ENCODE measurements around the gene SLC35A3.
"Not testable (repeated sequence)": the region's sequence is repeated elsewhere in the genome, so short reads cannot be mapped to it uniquely, and the experiment has no call there.

The SLC35A3 gene

GRCh38 chr1:100028765-100029164 lies 59.0 kb downstream of the SLC35A3 start:
- no peak for DNase-seq (ENCODE audit: low read depth in 2 of 3, low spot score in 2 of 3)

DNA sequence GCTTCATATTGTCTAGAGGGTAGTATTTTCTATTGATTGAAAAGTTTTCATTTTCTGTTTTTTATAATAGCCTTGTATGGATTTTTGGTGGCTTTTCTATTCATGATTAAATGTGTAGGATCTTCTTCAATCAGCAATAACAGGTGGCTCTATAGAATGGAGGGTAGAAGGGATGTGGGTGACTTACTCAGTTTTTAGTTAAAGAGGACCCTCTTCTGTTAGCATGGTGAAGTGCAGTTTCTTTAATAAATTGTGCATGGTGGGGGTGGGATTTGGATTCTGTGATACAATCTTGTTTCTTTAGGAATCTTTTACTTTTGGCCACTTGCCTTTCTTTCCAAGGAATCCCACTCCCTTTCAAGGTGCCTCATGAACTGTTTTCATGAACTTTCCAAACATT lies 64.7 kb downstream of the SLC35A3 start:
- DNase-seq (ENCODE audit: low read depth in 2 of 3, low spot score in 2 of 3) = no peak

GRCh38 chr1:100035214-100035613 lies 65.4 kb downstream of the SLC35A3 start:
- DNase-seq (ENCODE audit: low read depth in 2 of 3, low spot score in 2 of 3) = no peak

DNA sequence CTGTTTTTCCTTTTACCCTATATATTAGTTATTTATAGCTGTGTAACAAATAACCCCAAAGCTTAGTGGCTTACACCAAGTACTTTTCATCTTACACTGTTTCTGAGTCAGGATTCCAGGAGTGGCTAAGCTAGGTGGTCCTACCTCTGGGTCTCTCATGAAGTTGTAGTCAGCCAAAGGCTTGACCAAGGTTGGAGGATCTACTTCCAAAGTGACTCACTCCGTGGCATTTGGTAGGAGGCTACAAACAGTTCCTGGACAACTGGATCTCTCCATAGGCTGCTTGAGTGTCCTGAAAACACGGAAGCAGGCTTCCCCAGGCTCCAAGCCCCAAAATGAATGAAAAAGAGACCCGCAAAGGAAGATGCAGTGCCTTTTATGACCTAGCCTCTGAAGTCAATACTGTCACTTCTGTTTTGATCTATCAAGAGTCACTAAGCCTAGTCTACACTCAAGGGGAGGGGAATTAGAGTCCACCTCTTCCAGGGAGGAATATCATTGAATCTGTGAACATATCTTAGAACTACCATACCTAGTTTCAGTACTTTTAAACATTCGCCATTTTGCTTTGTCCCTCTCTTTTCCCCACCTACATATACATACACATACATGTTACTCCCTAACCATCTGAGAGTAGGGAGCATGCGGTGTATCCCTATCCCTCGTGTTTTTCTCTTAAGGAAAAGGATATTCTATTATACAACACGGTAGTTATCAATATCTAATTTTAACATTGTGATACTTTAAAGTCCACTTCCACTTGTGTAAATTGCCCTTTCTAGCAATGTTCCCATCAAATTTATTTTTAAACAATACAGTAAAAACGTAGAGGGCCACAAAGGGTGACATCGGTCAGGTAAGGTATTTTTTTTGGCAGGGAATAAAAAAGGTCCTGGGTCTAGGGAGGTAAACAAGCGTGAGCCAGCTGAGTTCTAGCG lies 67.2 kb downstream of the SLC35A3 start:
- no peak for DNase-seq (ENCODE audit: low read depth in 2 of 3, low spot score in 2 of 3)

DNA sequence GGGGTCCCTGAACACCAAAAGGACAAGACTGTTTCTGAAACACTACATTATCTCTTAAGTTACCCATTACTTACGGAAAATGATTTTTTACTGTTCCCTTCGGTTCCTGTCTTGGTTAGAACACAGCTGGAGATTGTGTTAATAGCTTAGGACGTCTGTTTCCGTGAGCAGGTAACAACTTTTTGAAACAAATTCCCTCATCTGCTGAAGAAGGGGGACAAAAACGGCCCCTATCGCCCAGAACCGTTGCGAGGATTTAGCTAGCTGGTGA lies 67.8 kb downstream of the SLC35A3 start:
- DNase-seq (ENCODE audit: low read depth in 2 of 3, low spot score in 2 of 3) = no peak

DNA sequence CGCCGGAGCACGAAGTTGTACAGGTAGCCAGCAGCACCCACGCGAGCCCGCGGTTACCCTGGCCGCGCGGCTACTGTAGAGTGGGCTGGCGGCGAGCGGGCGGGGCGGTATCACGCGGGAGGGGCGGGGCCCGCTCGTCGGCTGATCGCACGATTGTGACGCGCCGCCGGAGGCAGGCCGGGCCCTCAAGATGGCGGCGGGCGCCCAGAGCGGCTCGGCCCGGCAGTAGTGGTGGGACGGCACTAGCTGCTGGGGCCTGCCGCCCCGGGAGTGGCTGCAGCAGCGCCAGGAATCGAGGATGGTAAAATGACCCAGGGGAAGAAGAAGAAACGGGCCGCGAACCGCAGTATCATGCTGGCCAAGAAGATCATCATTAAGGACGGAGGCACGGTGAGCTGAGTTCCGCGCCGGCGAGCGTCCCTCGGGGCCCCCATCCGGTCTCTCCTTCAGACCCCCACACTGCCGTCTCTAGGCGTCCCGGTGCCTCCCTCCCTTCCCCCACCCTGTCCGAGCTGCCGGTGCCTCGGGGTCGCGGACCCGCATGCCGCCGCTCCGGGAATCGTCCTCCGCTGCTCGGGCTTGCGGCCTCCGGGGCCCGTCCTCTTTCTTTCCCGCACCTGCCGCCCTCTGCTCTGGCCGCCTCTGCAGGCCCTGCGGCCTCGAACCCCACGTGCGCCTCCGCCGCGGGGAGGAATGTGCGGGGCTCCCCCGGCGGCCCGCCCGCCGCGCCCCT lies 68.3 kb downstream of the SLC35A3 start:
- peak; percentile 81 to 84 (median 82) for DNase-seq (ENCODE audit: low read depth in 2 of 3, low spot score in 2 of 3)

DNA sequence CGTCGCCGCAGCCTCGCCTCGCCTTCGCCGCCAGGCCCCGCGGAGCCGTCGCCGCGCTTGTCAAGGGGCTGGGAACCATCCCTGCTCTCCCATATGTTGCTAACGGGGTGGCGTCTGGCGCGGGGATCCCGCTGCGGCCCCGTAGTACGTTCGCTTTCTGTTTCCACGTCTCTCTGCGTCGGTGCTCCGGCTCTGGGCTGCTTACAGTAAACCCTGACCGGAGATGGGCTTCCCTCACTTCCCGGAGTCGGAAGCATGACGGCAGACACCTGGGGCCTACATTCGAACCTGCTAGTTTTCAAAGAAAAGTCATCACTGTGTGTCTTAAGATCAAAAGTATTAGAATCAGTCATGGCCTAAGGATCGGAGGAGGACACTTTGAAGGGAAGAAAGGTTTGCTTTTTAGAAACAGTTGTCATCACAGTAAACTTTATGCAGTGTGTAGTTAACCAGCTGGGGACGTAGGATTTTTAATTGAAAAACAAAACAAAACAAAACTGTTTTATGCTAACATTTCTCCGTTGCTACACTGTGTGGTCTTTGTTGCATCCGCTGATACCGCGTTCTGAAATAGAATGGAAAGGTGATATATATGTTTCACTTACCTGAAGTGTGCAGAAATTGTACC lies 69.0 kb downstream of the SLC35A3 start:
- DNase-seq (ENCODE audit: low read depth in 2 of 3, low spot score in 2 of 3) = peak; percentile 46 to 68 (median 49)

DNA sequence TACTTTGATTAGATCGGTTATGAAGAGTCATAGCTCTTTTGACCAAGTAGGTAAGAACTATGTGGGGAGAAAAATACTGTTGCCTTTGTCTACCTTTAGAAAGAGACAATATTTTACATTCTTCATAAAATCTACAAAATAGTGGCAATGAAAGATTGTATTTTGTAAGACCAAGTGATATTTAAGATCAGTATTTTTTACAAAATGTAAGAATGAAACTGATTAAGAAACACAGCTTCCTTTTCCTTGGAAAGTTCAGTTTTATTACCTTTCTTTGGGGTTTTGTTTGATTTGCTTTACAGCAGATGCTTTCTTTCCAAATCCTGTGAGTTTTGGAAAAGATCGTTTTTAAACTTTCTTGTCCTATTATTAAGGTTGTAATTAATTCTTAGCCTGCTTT lies 69.8 kb downstream of the SLC35A3 start:
- DNase-seq (ENCODE audit: low read depth in 2 of 3, low spot score in 2 of 3) = no peak

DNA sequence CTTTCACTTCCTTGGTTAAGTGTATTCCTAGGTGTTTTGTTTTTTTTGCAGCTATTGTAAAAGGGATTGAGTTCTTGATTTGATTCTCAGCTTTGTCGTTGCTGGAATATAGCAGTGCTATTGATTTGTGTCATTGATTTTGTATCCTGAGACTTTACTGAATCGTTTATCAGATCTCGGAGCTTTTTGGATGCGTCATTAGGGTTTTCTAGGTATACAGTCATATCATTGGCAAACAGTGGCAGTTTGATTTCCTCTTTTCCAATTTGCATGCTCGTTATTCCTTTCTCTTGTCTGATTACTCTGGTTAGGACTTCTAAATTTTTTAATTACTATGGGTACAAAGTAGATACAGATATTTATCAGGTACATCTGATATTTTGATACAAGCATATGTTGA lies 75.4 kb downstream of the SLC35A3 start:
- no peak for DNase-seq (ENCODE audit: low read depth in 2 of 3, low spot score in 2 of 3)

- not testable (repeated sequence) for DNase-seq (ENCODE audit: low read depth in 2 of 3, low spot score in 2 of 3)
Observed at GRCh38 chr1:100047235-100047708, 77.5 kb downstream of the SLC35A3 start.

GRCh38 chr1:100050139-100050538 lies 80.3 kb downstream of the SLC35A3 start:
- DNase-seq (ENCODE audit: low read depth in 2 of 3, low spot score in 2 of 3) = no peak

DNA sequence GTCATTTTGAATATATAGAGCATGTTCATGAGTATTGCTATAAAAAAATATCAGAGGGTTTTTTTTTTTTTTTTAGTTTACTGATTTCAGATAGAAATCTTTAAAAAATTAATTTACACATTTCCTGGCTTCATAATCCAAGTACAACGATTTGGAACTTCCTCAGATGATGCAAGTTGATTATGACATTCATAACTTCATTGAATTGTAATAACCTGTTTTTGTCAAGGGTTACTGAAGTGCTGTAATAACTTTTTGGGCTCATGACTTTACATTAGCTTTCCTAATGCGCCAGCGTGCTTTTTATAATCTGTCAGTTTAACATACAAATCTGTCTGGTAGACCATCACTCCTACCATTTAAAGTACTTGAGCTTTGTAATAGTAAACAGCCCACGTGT lies 81.6 kb downstream of the SLC35A3 start:
- DNase-seq (ENCODE audit: low read depth in 2 of 3, low spot score in 2 of 3) = no peak

DNA sequence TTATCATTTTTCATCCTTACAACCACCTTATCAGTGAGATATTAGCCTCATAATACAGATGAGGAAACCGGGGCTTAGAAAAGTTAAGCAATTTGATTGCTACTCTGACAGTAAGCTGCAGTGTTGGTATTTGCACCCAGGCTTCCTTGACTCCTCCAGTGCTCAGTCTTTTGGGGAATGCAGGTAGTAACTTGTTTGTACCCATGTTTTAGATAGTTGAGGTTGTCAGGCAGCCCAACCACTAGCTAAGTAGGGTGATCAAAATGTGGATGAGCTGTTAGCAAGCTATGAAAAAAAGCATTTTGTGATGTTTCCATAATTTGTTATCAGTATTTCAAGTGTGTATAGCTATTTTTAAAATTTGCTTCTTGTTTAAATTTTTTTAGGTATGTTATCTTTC lies 82.1 kb downstream of the SLC35A3 start:
- DNase-seq (ENCODE audit: low read depth in 2 of 3, low spot score in 2 of 3) = no peak

DNA sequence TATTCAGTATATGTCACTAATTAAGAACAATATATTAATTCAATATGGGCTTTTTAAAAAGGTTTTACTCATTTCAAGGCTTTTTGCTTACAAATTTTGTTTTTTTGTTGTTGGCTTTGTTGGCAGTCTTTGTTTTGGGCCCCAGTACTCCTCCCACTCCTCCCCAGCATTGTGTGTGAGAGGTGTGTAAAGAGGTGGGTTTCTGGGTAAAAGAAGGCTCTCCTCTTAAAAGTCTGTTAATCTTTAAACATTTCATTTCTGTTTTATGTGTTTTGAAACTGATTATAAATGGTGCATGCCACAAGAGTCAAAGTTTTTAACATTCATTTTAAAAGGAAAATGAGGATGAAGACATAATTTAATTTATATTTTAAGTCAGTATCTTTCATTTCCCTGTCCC lies 83.3 kb downstream of the SLC35A3 start:
- no peak for DNase-seq (ENCODE audit: low read depth in 2 of 3, low spot score in 2 of 3)

- DNase-seq (ENCODE audit: low read depth in 2 of 3, low spot score in 2 of 3) = no peak
Observed at GRCh38 chr1:100053727-100054126, 83.9 kb downstream of the SLC35A3 start.

DNA sequence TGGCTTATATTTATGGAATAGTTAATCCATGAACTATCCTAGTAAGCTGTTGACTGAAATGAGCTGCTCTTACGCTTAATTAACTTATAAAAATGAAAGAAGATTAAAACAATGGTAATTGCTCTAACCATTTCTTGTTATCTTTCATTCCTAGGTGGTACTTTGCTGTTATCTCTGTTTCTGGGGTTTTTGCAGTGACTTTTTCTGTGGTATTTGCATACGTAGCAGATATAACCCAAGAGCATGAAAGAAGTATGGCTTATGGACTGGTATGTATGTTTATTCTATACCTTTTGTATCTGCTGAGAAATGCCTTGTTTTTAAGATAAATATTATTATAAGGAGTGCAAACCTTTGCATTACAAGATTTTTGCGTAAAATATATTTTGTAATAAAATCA lies 91.9 kb downstream of the SLC35A3 start:
- no peak for DNase-seq (ENCODE audit: low read depth in 2 of 3, low spot score in 2 of 3)

GRCh38 chr1:100065183-100065968 lies 95.6 kb downstream of the SLC35A3 start:
- DNase-seq (ENCODE audit: low read depth in 2 of 3, low spot score in 2 of 3) = no peak

- DNase-seq (ENCODE audit: low read depth in 2 of 3, low spot score in 2 of 3) = no peak
Observed at GRCh38 chr1:100065969-100066227, 96.1 kb downstream of the SLC35A3 start.

GRCh38 chr1:100070201-100070939 lies 100.6 kb downstream of the SLC35A3 start:
- DNase-seq (ENCODE audit: low read depth in 2 of 3, low spot score in 2 of 3) = no peak

DNA sequence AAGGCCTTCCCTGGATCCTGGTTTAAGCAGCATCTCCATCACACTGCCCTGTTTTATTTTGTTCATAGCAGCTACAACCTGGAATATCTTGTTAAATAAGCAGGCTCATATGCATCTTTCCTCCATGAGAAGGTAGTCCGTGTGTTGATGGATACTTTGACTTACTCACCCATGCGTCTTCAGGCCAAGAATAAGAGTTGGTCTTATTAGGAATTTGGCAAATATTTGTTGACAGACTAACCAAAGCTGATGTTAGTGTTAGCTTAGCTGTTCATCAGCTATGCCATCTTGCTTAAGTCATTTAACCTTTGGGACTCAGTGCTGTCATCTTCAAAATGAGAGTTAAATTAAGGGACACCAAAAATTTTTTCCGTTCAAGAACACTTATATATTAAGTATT lies 103.7 kb downstream of the SLC35A3 start:
- DNase-seq (ENCODE audit: low read depth in 2 of 3, low spot score in 2 of 3) = no peak
